Measurements from ENCODE around the gene EVA1A. TPM values are rescaled to one million over a fixed set of nuclear protein-coding genes. Genes with fewer than 3 reads are reported as not detected.

Gene EVA1A
- total RNA-seq, 2 donors from 2014 or later: 1.2 to 1.8 TPM

DNA sequence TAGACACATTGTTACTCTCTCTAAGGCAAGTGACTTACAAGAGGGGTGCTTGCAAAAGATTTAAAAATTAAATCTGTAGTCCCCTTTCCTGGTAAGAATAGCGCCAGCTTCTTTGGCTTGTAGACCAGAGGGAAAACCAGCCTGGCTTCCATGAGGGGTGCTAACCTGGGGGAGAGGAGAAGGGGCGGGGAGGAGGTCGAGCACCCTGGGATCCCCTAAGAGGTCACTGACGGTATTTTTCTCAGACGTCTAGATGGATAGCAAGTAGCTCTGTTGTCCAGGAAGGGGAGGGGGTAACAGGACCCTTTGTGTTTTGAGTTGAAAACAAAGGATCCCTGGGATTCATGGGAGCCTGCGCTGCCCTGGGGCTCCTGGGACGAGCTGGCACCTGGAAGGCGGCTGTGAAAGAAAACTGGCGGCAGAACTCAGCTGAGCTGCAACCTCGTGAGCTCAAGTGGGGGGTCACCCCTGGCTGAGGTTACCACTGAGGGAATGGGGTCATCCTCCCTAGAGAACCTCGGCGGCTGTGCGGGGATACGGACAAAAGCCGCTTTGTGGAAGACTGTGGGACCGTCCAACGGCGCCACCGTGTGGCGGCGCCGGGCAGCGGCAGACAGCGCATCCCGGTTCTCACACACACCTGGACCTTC is 48.1 kb upstream of the EVA1A start:
- Histone ChIP-seq H3K4me1 (ENCODE audit: control insufficient read depth, insufficient read depth, low read length) (no peaks in the 10 kb centered on the region), H3K4me3 (ENCODE audit: low read length) (peak overlapping the region; percentile 72), H3K36me3 (ENCODE audit: control insufficient read depth, insufficient read depth, low read length) (no peaks in the 10 kb centered on the region), H3K9ac (ENCODE audit: extremely low read depth, low read length, poor library complexity, severe bottlenecking) (no peak overlapping the region), H3K27me3 (ENCODE audit: control insufficient read depth, insufficient read depth, low read length, poor library complexity, severe bottlenecking) (peaks cover 10% of the 10 kb centered on the region), H3K9me3 (ENCODE audit: control insufficient read depth, low read length) (no peaks in the 10 kb centered on the region), H3K27ac (ENCODE audit: low read depth, low read length) (peak overlapping the region; percentile 96)
- H3K27me3 Mint-ChIP-seq (ENCODE audit: insufficient read depth): peaks cover 49% of the 10 kb centered on the region
- peaks cover 14% of the 10 kb centered on the region for H3K4me1 Mint-ChIP-seq
- no peaks in the 10 kb centered on the region for H3K36me3 Mint-ChIP-seq (ENCODE audit: low read depth)
- DNase-seq: peak; percentile 93
- H3K27ac Mint-ChIP-seq: peak overlapping the region; percentile 93
- H3K4me3 Mint-ChIP-seq: peak overlapping the region; percentile 64
- 7 to 13% methylated on average over 11 to 25 of the region's 25 CpGs for WGBS, 2 experiments (ENCODE audit: insufficient coverage in 1 of 2, insufficient read length in 1 of 2)
- no peaks in the 10 kb centered on the region for H3K9me3 Mint-ChIP-seq
- TF ChIP-seq CTCF (conservative IDR thresholded peaks at IDR 0.05): peak; percentile 97

DNA sequence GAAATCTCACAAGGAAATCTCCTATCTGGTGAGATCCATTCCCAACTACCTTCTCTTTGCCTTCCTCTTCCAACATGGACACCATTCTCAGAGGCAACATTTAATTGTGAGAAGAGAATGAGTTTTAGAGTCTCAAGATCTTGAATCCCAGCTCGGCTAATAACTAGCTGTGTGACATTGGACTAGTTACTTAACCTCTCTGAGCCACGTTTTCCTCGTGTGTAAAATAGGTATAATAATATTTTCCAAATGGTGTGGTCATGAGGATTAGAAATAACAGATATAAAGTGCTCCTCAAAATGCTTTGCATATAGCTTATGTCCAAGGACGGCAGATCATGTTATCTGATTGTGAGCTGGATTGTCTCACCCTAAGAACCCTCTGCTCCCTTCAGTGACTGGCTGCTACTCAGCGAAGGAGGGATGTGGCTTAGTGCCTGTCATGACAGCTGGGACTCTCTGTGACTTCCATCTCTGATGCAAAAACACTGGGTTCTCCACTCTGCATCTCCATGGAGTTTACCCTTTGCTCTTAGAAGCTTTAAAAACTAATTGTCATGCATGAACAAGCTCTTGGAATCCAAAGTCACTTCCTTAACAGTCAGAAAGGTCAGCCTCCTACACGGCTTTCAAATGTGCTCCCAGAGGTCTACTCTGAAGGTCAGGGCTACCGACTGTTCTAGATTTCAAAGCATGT is 47.4 kb upstream of the EVA1A start:
- no peak overlapping the region for H3K4me3 ChIP-seq (ENCODE audit: low read length)
- no peaks in the 10 kb centered on the region for H3K4me1 ChIP-seq (ENCODE audit: control insufficient read depth, insufficient read depth, low read length)
- no peak for TF ChIP-seq CTCF (conservative IDR thresholded peaks at IDR 0.05)
- Mint-ChIP-seq H3K4me3 (peak overlapping the region; percentile 64), H3K27ac (no peak overlapping the region), H3K36me3 (ENCODE audit: low read depth) (no peaks in the 10 kb centered on the region), H3K27me3 (ENCODE audit: insufficient read depth) (peaks cover 49% of the 10 kb centered on the region), H3K9me3 (no peaks in the 10 kb centered on the region), H3K4me1 (peaks cover 14% of the 10 kb centered on the region)
- H3K9ac ChIP-seq (ENCODE audit: extremely low read depth, low read length, poor library complexity, severe bottlenecking): no peak overlapping the region
- no peak for DNase-seq
- 85 to 86% methylated on average over 6 to 7 of the region's 7 CpGs for WGBS, 2 experiments (ENCODE audit: insufficient coverage in 1 of 2, insufficient read length in 1 of 2)
- H3K27me3 ChIP-seq (ENCODE audit: control insufficient read depth, insufficient read depth, low read length, poor library complexity, severe bottlenecking): peaks cover 10% of the 10 kb centered on the region
- H3K27ac ChIP-seq (ENCODE audit: low read depth, low read length): peak overlapping the region; percentile 96
- no peaks in the 10 kb centered on the region for H3K9me3 ChIP-seq (ENCODE audit: control insufficient read depth, low read length)
- no peaks in the 10 kb centered on the region for H3K36me3 ChIP-seq (ENCODE audit: control insufficient read depth, insufficient read depth, low read length)

GRCh38 chr2:75607400-75607798 is 46.7 kb upstream of the EVA1A start:
- TF ChIP-seq CTCF (conservative IDR thresholded peaks at IDR 0.05): no peak
- peaks cover 10% of the 10 kb centered on the region for H3K27me3 ChIP-seq (ENCODE audit: control insufficient read depth, insufficient read depth, low read length, poor library complexity, severe bottlenecking)
- Mint-ChIP-seq H3K27me3 (ENCODE audit: insufficient read depth) (peaks cover 45% of the 10 kb centered on the region), H3K27ac (no peak overlapping the region), H3K4me3 (no peak overlapping the region), H3K36me3 (ENCODE audit: low read depth) (no peaks in the 10 kb centered on the region), H3K4me1 (peaks cover 14% of the 10 kb centered on the region), H3K9me3 (no peaks in the 10 kb centered on the region)
- H3K27ac ChIP-seq (ENCODE audit: low read depth, low read length): no peak overlapping the region
- H3K9ac ChIP-seq (ENCODE audit: extremely low read depth, low read length, poor library complexity, severe bottlenecking): no peak overlapping the region
- no peaks in the 10 kb centered on the region for H3K36me3 ChIP-seq (ENCODE audit: control insufficient read depth, insufficient read depth, low read length)
- H3K4me1 ChIP-seq (ENCODE audit: control insufficient read depth, insufficient read depth, low read length): no peaks in the 10 kb centered on the region
- H3K4me3 ChIP-seq (ENCODE audit: low read length): no peak overlapping the region
- no peaks in the 10 kb centered on the region for H3K9me3 ChIP-seq (ENCODE audit: control insufficient read depth, low read length)
- no peak for DNase-seq
- 90 to 100% methylated on average over 2 to 3 of the region's 3 CpGs for WGBS, 2 experiments (ENCODE audit: insufficient coverage in 1 of 2, insufficient read length in 1 of 2)
